MM.1S (cell line): ENCODE data around the gene MSI2.

Experiments used
- DNase-seq: peaks from one replicate; pipeline ENCODE4 v3.0.0-alpha.2; 2015
- H2AFZ ChIP-seq: fragments of 300-600 bp; sonication (generic); 2 replicates; pipeline ENCODE4 v1.6.0; 2016; ENCODE audit warnings: antibody characterized with exemption, low read length
- H3F3A ChIP-seq: fragments of 300-600 bp; sonication (generic); 2 replicates; pipeline ENCODE4 v1.6.1; 2016; ENCODE audit warnings: mild to moderate bottlenecking, antibody characterized with exemption, low read length, moderate library complexity, mixed read lengths; ENCODE audit not compliant: insufficient read depth
- H3K27ac ChIP-seq: fragments of 300-600 bp; sonication (generic); 2 replicates; pipeline ENCODE4 v1.5.1; 2016; ENCODE audit warnings: mild to moderate bottlenecking, low read length
- H3K27me3 ChIP-seq: fragments of 300-600 bp; sonication (generic); replicated peaks from 2 replicates; pipeline ENCODE4 v1.6.0; 2016; ENCODE audit warnings: low read length; ENCODE audit not compliant: insufficient read depth
- H3K36me3 ChIP-seq: fragments of 300-600 bp; sonication (generic); replicated peaks from 2 replicates; pipeline ENCODE4 v1.6.1; 2016; ENCODE audit warnings: mild to moderate bottlenecking, low read length, mixed read lengths; ENCODE audit not compliant: insufficient read depth
- H3K4me1 ChIP-seq: fragments of 300-600 bp; sonication (generic); 2 replicates; pipeline ENCODE4 v1.6.1; 2016; ENCODE audit warnings: low read length, mixed read lengths
- H3K4me2 ChIP-seq: fragments of 300-600 bp; sonication (generic); 2 replicates; pipeline ENCODE4 v1.6.0; 2016; ENCODE audit warnings: low read depth, low read length
- H3K4me3 ChIP-seq: fragments of 300-600 bp; sonication (generic); 2 replicates; pipeline ENCODE4 v1.5.1; 2016; ENCODE audit warnings: low read length, mixed read lengths
- H3K79me2 ChIP-seq: fragments of 300-600 bp; sonication (generic); 2 replicates; pipeline ENCODE4 v1.6.1; 2016; ENCODE audit warnings: mixed run types, low read length, mixed read lengths
- H3K9ac ChIP-seq: fragments of 300-600 bp; sonication (generic); 2 replicates; pipeline ENCODE4 v1.6.1; 2016; ENCODE audit warnings: low read length, mixed read lengths
- H3K9me2 ChIP-seq: fragments of 300-600 bp; sonication (generic); replicated peaks from 2 replicates; pipeline ENCODE4 v1.6.1; 2016; ENCODE audit warnings: mild to moderate bottlenecking, low read length, mixed read lengths; ENCODE audit not compliant: insufficient read depth
- H3K9me3 ChIP-seq: fragments of 300-600 bp; sonication (generic); replicated peaks from 2 replicates; pipeline ENCODE4 v1.6.1; 2016; ENCODE audit warnings: mild to moderate bottlenecking, low read length, mixed read lengths; ENCODE audit not compliant: insufficient read depth
- H4K20me1 ChIP-seq: fragments of 300-600 bp; sonication (generic); 2 replicates; pipeline ENCODE4 v1.6.1; 2016; ENCODE audit warnings: mild to moderate bottlenecking, low read length, moderate library complexity, mixed read lengths; ENCODE audit not compliant: insufficient read depth
- EZH2 ChIP-seq: fragments of 300-600 bp; sonication (generic); optimal IDR thresholded peaks from 2 replicates; pipeline ENCODE3; 2017; ENCODE audit warnings: low read depth, mild to moderate bottlenecking, antibody characterized with exemption, low read length, mixed read lengths
- EZH2phosphoT487 ChIP-seq: fragments of 300-600 bp; sonication (generic); IDR thresholded peaks from 2 replicates; pipeline ENCODE4 v1.6.1; 2018; ENCODE audit warnings: antibody characterized with exemption, low read length
- TF ChIP-seq, protein P1 (sequence below): fragments of 300-600 bp; sonication (generic); IDR thresholded peaks from 2 replicates; pipeline ENCODE4 v1.5.1; 2016; ENCODE audit warnings: antibody characterized with exemption, low read length, mixed read lengths

The MSI2 gene

GRCh38 chr17:57316361-57316760, 60.0 kb downstream of the MSI2 start:
- TF ChIP-seq, protein P1, sequence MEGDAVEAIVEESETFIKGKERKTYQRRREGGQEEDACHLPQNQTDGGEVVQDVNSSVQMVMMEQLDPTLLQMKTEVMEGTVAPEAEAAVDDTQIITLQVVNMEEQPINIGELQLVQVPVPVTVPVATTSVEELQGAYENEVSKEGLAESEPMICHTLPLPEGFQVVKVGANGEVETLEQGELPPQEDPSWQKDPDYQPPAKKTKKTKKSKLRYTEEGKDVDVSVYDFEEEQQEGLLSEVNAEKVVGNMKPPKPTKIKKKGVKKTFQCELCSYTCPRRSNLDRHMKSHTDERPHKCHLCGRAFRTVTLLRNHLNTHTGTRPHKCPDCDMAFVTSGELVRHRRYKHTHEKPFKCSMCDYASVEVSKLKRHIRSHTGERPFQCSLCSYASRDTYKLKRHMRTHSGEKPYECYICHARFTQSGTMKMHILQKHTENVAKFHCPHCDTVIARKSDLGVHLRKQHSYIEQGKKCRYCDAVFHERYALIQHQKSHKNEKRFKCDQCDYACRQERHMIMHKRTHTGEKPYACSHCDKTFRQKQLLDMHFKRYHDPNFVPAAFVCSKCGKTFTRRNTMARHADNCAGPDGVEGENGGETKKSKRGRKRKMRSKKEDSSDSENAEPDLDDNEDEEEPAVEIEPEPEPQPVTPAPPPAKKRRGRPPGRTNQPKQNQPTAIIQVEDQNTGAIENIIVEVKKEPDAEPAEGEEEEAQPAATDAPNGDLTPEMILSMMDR = no peak
- TF ChIP-seq EZH2phosphoT487 (no peak), EZH2 (no peak)
- no peak for DNase-seq

GRCh38 chr17:57317079-57317478, 60.8 kb downstream of the MSI2 start:
- Histone ChIP-seq H3K27ac (no peak overlapping the region), H4K20me1 (no peaks in the 10 kb centered on the region), H3F3A (no peaks in the 10 kb centered on the region), H2AFZ (no peak overlapping the region), H3K4me3 (no peak overlapping the region), H3K27me3 (no peaks in the 10 kb centered on the region), H3K9me3 (no peaks in the 10 kb centered on the region), H3K36me3 (no peaks in the 10 kb centered on the region), H3K9me2 (no peaks in the 10 kb centered on the region), H3K9ac (no peak overlapping the region), H3K79me2 (peaks cover 79% of the 10 kb centered on the region), H3K4me1 (no peaks in the 10 kb centered on the region), H3K4me2 (no peak overlapping the region)
- TF ChIP-seq EZH2phosphoT487 = no peak
- TF ChIP-seq, protein P1 = no peak
- no peak for TF ChIP-seq EZH2
- no peak for DNase-seq

More at GRCh38 chr17:57316361-57316760, 60.0 kb downstream of the MSI2 start:
- no peak overlapping the region for H3K27ac ChIP-seq
- no peaks in the 10 kb centered on the region for H3K36me3 ChIP-seq
- no peak overlapping the region for H3K9ac ChIP-seq
- no peak overlapping the region for H2AFZ ChIP-seq
- no peaks in the 10 kb centered on the region for H3F3A ChIP-seq
- H3K4me3 ChIP-seq = no peak overlapping the region
- no peaks in the 10 kb centered on the region for H3K9me3 ChIP-seq
- H3K79me2 ChIP-seq = peaks cover 80% of the 10 kb centered on the region
- H4K20me1 ChIP-seq = no peaks in the 10 kb centered on the region
- no peak overlapping the region for H3K4me2 ChIP-seq
- no peaks in the 10 kb centered on the region for H3K4me1 ChIP-seq
- H3K9me2 ChIP-seq = no peaks in the 10 kb centered on the region
- H3K27me3 ChIP-seq = no peaks in the 10 kb centered on the region

- Histone ChIP-seq H3K4me3 (no peak overlapping the region), H3K4me1 (no peaks in the 10 kb centered on the region), H3K4me2 (no peak overlapping the region), H3K27ac (no peak overlapping the region), H3K9me3 (no peaks in the 10 kb centered on the region), H4K20me1 (no peaks in the 10 kb centered on the region), H3F3A (no peaks in the 10 kb centered on the region), H3K27me3 (no peaks in the 10 kb centered on the region), H3K9ac (no peak overlapping the region), H3K9me2 (no peaks in the 10 kb centered on the region), H3K36me3 (no peaks in the 10 kb centered on the region), H2AFZ (no peak overlapping the region), H3K79me2 (peaks cover 88% of the 10 kb centered on the region)
- TF ChIP-seq, protein P1 = no peak
- TF ChIP-seq EZH2phosphoT487 = no peak
- TF ChIP-seq EZH2 = no peak
- DNase-seq = no peak
These were observed 62.6 kb downstream of the MSI2 start for GRCh38 chr17:57318913-57319312.
